Measurements from ENCODE around the gene RASAL3. TPM values are rescaled to one million over a fixed set of nuclear protein-coding genes. Genes with fewer than 3 reads are reported as not detected.

RASAL3 gene
- total and polyA plus RNA-seq, 2 donors (not counting 1 experiment from before 2014, with no cell fraction given) = not detected

DNA sequence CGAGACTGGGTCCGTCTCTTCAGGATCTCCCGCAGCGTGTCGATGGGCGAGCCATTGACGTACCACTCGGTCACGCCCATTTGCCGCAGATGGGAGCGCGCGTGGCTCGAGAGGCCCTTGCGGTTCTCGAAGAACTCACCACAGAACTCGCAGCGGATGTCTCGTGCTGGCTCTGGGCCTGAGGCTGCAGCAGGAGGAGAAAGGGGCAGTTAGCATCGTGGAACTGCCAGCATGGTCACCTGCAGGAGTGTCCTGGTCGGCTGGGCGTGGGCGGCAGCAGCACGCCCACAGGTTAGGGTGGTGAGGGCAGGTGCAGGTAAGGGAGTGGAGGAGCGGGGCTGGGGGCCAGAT lies 37.0 kb downstream of the RASAL3 start:
- Histone ChIP-seq H3K4me3 (replicated peaks in 1 of 4; ENCODE audit: control extremely low read depth in 1 of 4, insufficient read depth in 1 of 4, low read depth in 3 of 4, low read length in 4 of 4) (no peak overlapping the region), H3K27me3 (ENCODE audit: control insufficient read depth, insufficient read depth, low read length) (no peaks in the 10 kb centered on the region), H2AFZ (ENCODE audit: low read length) (no peak overlapping the region), H3K27ac (ENCODE audit: insufficient read depth, low read length) (no peak overlapping the region), H3K4me1 (ENCODE audit: control insufficient read depth, extremely low read depth, insufficient read depth, low read length) (peaks cover 7% of the 10 kb centered on the region), H3K9ac (ENCODE audit: insufficient read depth, low read length) (no peak overlapping the region), H3K36me3 (ENCODE audit: control insufficient read depth, insufficient read depth, low read length) (peaks cover 33% of the 10 kb centered on the region), H3K79me2 (ENCODE audit: control insufficient read depth, insufficient read depth, low read length) (peaks cover 39% of the 10 kb centered on the region), H3K9me3 (ENCODE audit: control insufficient read depth, insufficient read depth, low read depth, low read length) (no peaks in the 10 kb centered on the region), H4K20me1 (ENCODE audit: control insufficient read depth, extremely low read depth, insufficient read depth, low read length) (no peaks in the 10 kb centered on the region), H3K4me2 (ENCODE audit: extremely low read depth, insufficient read depth, low read length) (no peak overlapping the region)
- TF ChIP-seq EZH2 (IDR thresholded peaks at IDR 0.05; ENCODE audit: low read length, missing control alignments) = no peak
- TF ChIP-seq, protein P1, sequence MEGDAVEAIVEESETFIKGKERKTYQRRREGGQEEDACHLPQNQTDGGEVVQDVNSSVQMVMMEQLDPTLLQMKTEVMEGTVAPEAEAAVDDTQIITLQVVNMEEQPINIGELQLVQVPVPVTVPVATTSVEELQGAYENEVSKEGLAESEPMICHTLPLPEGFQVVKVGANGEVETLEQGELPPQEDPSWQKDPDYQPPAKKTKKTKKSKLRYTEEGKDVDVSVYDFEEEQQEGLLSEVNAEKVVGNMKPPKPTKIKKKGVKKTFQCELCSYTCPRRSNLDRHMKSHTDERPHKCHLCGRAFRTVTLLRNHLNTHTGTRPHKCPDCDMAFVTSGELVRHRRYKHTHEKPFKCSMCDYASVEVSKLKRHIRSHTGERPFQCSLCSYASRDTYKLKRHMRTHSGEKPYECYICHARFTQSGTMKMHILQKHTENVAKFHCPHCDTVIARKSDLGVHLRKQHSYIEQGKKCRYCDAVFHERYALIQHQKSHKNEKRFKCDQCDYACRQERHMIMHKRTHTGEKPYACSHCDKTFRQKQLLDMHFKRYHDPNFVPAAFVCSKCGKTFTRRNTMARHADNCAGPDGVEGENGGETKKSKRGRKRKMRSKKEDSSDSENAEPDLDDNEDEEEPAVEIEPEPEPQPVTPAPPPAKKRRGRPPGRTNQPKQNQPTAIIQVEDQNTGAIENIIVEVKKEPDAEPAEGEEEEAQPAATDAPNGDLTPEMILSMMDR (conservative IDR thresholded peaks at IDR 0.05 in 1 of 2, IDR thresholded peaks at IDR 0.05 in 1 of 2; ENCODE audit: low read depth in 1 of 2, low read length in 2 of 2) = no peak
- DNase-seq (ENCODE audit: low read depth in 2 of 2) = no peak

DNA sequence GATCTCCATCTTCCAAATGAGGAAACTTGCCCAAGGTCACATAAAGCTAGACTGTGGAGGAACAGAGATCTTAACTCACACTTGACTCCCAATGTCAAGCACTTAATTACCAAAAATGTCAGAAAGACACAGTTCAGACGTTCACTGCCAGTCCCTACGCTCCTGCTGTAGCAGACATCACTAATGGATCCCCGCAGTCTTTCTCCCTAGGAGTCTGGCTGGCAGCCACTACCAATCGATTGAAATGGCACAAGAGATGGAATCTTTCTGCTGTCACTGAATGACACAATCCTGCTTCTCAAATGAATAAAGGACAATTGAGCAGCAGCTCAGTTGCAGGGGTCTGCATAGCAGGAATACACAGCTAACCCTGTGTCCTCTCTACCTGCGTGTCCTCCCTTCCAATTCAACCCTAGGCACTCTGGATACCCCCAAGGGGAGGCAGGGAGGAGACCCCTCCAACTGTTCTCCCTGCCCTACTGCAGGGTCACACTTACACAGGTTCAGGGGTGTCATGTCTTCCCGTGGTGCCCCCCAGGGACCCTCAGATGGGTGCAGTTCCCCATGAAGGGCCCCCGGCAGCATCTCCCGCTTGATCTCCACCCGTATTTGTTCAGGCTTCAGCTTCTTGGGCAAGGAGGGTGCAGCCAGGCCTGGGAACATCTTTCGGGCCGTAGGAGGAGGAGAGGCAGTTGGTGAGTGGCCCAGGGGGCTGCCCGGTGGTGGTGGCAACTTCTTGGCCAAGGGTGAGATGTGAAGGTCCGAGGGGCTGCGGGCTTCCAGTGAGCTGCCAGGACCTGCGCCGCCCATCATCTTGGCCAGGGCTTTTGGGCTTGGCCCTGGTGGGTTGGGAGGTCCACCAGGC lies 37.6 kb downstream of the RASAL3 start:
- Histone ChIP-seq H4K20me1 (ENCODE audit: control insufficient read depth, extremely low read depth, insufficient read depth, low read length) (no peaks in the 10 kb centered on the region), H3K4me1 (ENCODE audit: control insufficient read depth, extremely low read depth, insufficient read depth, low read length) (peaks cover 7% of the 10 kb centered on the region), H3K79me2 (ENCODE audit: control insufficient read depth, insufficient read depth, low read length) (peaks cover 35% of the 10 kb centered on the region), H3K36me3 (ENCODE audit: control insufficient read depth, insufficient read depth, low read length) (peaks cover 33% of the 10 kb centered on the region), H2AFZ (ENCODE audit: low read length) (no peak overlapping the region), H3K4me2 (ENCODE audit: extremely low read depth, insufficient read depth, low read length) (no peak overlapping the region), H3K27me3 (ENCODE audit: control insufficient read depth, insufficient read depth, low read length) (no peaks in the 10 kb centered on the region), H3K27ac (ENCODE audit: insufficient read depth, low read length) (no peak overlapping the region), H3K4me3 (replicated peaks in 1 of 4; ENCODE audit: control extremely low read depth in 1 of 4, insufficient read depth in 1 of 4, low read depth in 3 of 4, low read length in 4 of 4) (no peak overlapping the region), H3K9me3 (ENCODE audit: control insufficient read depth, insufficient read depth, low read depth, low read length) (no peaks in the 10 kb centered on the region), H3K9ac (ENCODE audit: insufficient read depth, low read length) (no peak overlapping the region)
- TF ChIP-seq, protein P1 (conservative IDR thresholded peaks at IDR 0.05 in 1 of 2, IDR thresholded peaks at IDR 0.05 in 1 of 2; ENCODE audit: low read depth in 1 of 2, low read length in 2 of 2) = no peak
- TF ChIP-seq EZH2 (IDR thresholded peaks at IDR 0.05; ENCODE audit: low read length, missing control alignments) = no peak
- DNase-seq (ENCODE audit: low read depth in 2 of 2) = no peak

DNA sequence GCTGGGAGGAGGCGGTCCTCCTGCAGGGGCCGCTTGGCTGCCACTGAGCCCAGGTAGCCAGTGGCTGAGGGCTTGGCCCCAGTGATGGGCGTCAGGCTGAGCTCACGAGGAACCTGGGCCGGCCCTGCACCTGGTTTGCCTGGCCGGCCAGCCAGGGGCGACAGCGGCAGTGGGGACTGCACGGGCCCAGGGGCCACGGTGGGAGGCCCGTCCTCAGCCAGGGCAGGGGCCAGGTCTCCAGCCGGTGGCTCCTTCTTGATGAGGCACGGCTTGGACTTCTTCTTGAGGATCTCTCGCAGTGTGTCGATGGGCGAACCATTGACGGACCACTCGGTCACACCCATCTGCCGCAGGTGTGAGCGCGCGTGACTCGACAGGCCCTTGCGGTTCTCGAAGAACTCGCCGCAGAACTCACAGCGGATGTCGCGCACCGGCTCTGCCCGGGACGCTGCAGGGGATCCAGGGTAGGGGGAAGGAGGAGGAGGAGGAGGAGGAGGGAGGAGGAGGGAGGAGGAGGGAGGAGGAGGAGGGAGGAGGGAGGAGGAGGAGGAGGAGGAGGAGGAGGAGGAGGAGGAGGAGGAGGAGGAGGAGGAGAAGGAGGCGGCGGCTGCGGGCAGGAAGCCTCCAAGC lies 38.9 kb downstream of the RASAL3 start:
- H3K27me3 ChIP-seq (ENCODE audit: control insufficient read depth, insufficient read depth, low read length) = no peaks in the 10 kb centered on the region
- H4K20me1 ChIP-seq (ENCODE audit: control insufficient read depth, extremely low read depth, insufficient read depth, low read length) = no peaks in the 10 kb centered on the region
- no peak overlapping the region for H3K9ac ChIP-seq (ENCODE audit: insufficient read depth, low read length)
- no peak overlapping the region for H3K4me2 ChIP-seq (ENCODE audit: extremely low read depth, insufficient read depth, low read length)
- H3K36me3 ChIP-seq (ENCODE audit: control insufficient read depth, insufficient read depth, low read length) = peaks cover 31% of the 10 kb centered on the region
- H3K79me2 ChIP-seq (ENCODE audit: control insufficient read depth, insufficient read depth, low read length) = peaks cover 22% of the 10 kb centered on the region
- no peak for DNase-seq (ENCODE audit: low read depth in 2 of 2)
- H3K4me1 ChIP-seq (ENCODE audit: control insufficient read depth, extremely low read depth, insufficient read depth, low read length) = no peaks in the 10 kb centered on the region
- TF ChIP-seq, protein P1 (conservative IDR thresholded peaks at IDR 0.05 in 1 of 2, IDR thresholded peaks at IDR 0.05 in 1 of 2; ENCODE audit: low read depth in 1 of 2, low read length in 2 of 2) = no peak
- TF ChIP-seq EZH2 (IDR thresholded peaks at IDR 0.05; ENCODE audit: low read length, missing control alignments) = no peak
- H3K9me3 ChIP-seq (ENCODE audit: control insufficient read depth, insufficient read depth, low read depth, low read length) = no peaks in the 10 kb centered on the region
- no peak overlapping the region for H3K4me3 ChIP-seq (replicated peaks in 1 of 4; ENCODE audit: control extremely low read depth in 1 of 4, insufficient read depth in 1 of 4, low read depth in 3 of 4, low read length in 4 of 4)
- H2AFZ ChIP-seq (ENCODE audit: low read length) = no peak overlapping the region
- H3K27ac ChIP-seq (ENCODE audit: insufficient read depth, low read length) = no peak overlapping the region

Data from fibroblast of lung (primary cell).